ENCODE results near the gene ACER3. TPM values are rescaled to one million over a fixed set of nuclear protein-coding genes. Genes with fewer than 3 reads are reported as not detected.

Gene ACER3
- total and polyA plus RNA-seq, 2 experiments from 2014 or later, result 6.2 to 26.5 TPM

- Mint-ChIP-seq H3K4me1 (peaks cover 5% of the 10 kb centered on the region), H3K9me3 (no peaks in the 10 kb centered on the region), H3K27me3 (ENCODE audit: insufficient read depth, low read depth, poor library complexity) (peaks cover 15% of the 10 kb centered on the region), H3K27ac (peak overlapping the region; percentile 62; the same call in 1 of the 2 replicates), H3K4me3 (no peak overlapping the region), H3K36me3 (ENCODE audit: low read depth) (no peaks in the 10 kb centered on the region; the same call in 2 of the 3 replicates)
- Histone ChIP-seq H3K27me3 (ENCODE audit: insufficient read depth) (no peaks in the 10 kb centered on the region), H4K20me1 (replicated peaks; ENCODE audit: insufficient read depth) (no peaks in the 10 kb centered on the region), H3K9me2 (ENCODE audit: insufficient read depth) (no peaks in the 10 kb centered on the region), H3K27ac (ENCODE audit: low read depth) (no peak overlapping the region), H3K36me3 (ENCODE audit: insufficient read depth) (peaks cover 5% of the 10 kb centered on the region; the same call in 1 of the 2 replicates), H3K4me1 (ENCODE audit: insufficient read depth) (no peaks in the 10 kb centered on the region), H3K4me2 (no peak overlapping the region), H3K4me3 (no peak overlapping the region), H3K79me2 (replicated peaks; ENCODE audit: insufficient read depth) (0 out of 2 replicates have a peak, but pooled peaks cover 2% of the 10 kb centered on the region), H3F3A (replicated peaks; ENCODE audit: low read depth) (no peaks in the 10 kb centered on the region), H2AFZ (no peak overlapping the region)
- no peak for TF ChIP-seq REST (IDR thresholded peaks at IDR 0.05; ENCODE audit: unreplicated experiment)
- TF ChIP-seq ETS1 (IDR thresholded peaks at IDR 0.05), result no peak
- TF ChIP-seq POLR2AphosphoS5 (IDR thresholded peaks at IDR 0.05; ENCODE audit: low read depth), result no peak
- no peak for TF ChIP-seq STAT1 (IDR thresholded peaks at IDR 0.05; ENCODE audit: unreplicated experiment)
- no peak for TF ChIP-seq CTCF (conservative IDR thresholded peaks at IDR 0.05; ENCODE audit: low read depth in 2 of 2)
- no peak for TF ChIP-seq ZNF114 (CRISPR knock-in tag; IDR thresholded peaks at IDR 0.05)
- TF ChIP-seq EZH2phosphoT487 (IDR thresholded peaks at IDR 0.05; ENCODE audit: unreplicated experiment), result no peak
- no peak for TF ChIP-seq EZH2 (IDR thresholded peaks at IDR 0.05; ENCODE audit: low read depth, unreplicated experiment)
- TF ChIP-seq NANOG (IDR thresholded peaks at IDR 0.05; ENCODE audit: borderline replicate concordance), result no peak
- TF ChIP-seq CREB1 (CRISPR knock-in tag; IDR thresholded peaks at IDR 0.05; ENCODE audit: low read depth), result no peak
- TF ChIP-seq ZNF462 (CRISPR knock-in tag; IDR thresholded peaks at IDR 0.05), result no peak
- no peak for ATAC-seq
- DNase-seq (ENCODE audit: low spot score), result no peak
Measured at GRCh38 chr11:77073328-77074001, 212.7 kb downstream of the ACER3 start.
